HepG2 (cell line): Measurements from ENCODE around the gene MBD3L5. TPM values are rescaled to one million over a fixed set of nuclear protein-coding genes. Genes with fewer than 3 reads are reported as not detected.

ENCODE experiments used
- ARNTL ChIP-seq: sonication (generic); formaldehyde crosslinking; IDR thresholded peaks from 2 replicates; pipeline ENCODE4 v1.4.0; 2020; ENCODE audit warnings: mild to moderate bottlenecking, missing genetic modification reagents
- ATF7 ChIP-seq, 2 experiments: fragments of 450-650 bp in 1 of 2; sonication (generic) in 1 of 2; formaldehyde crosslinking in 1 of 2; IDR thresholded peaks; 2 replicates each; pipeline versions ENCODE4 v1.4.0 to v1.6.1; 2016 to 2020; ENCODE audit warnings: antibody characterized with exemption in 1 of 2, mild to moderate bottlenecking in 1 of 2, missing genetic modification reagents in 1 of 2
- EHMT2 ChIP-seq: fragments of 200-600 bp; sonication (generic); IDR thresholded peaks from 2 replicates; pipeline ENCODE4 v1.7.0; 2017; ENCODE audit warnings: antibody characterized with exemption, low read depth, low read length, borderline replicate concordance
- FOXC1 ChIP-seq: sonication (generic); formaldehyde crosslinking; IDR thresholded peaks from 2 replicates; pipeline ENCODE4 v1.8.0; 2022; ENCODE audit warnings: mild to moderate bottlenecking, missing genetic modification reagents, borderline replicate concordance
- HES4 ChIP-seq: sonication (generic); formaldehyde crosslinking; IDR thresholded peaks from 2 replicates; pipeline ENCODE4 v1.9.0; 2021; ENCODE audit warnings: mild to moderate bottlenecking, missing genetic modification reagents, borderline replicate concordance
- HMG20A ChIP-seq: IDR thresholded peaks from 2 replicates; pipeline ENCODE4 v1.6.1; 2016; ENCODE audit warnings: borderline replicate concordance
- KAT8 ChIP-seq: IDR thresholded peaks from 2 replicates; pipeline ENCODE4 v1.6.1; 2016; ENCODE audit warnings: missing genetic modification reagents, missing compliant biosample characterization
- MAFK ChIP-seq, 2 experiments: IDR thresholded peaks in 1 of 2; conservative IDR thresholded peaks in 1 of 2; 2 replicates each; pipeline ENCODE4 v1.6.1; 2011; ENCODE audit warnings: improper control_type of control experiment in 2 of 2, low read length in 2 of 2
- MLXIP ChIP-seq: sonication (generic); formaldehyde crosslinking; IDR thresholded peaks from 2 replicates; pipeline ENCODE4 v1.9.0; 2021; ENCODE audit warnings: missing genetic modification reagents, borderline replicate concordance
- PLSCR1 ChIP-seq: sonication (generic); formaldehyde crosslinking; IDR thresholded peaks from 2 replicates; pipeline ENCODE4 v1.5.0; 2020; ENCODE audit warnings: missing genetic modification reagents, mild to moderate bottlenecking, borderline replicate concordance
- POLR2AphosphoS5 ChIP-seq: IDR thresholded peaks from 2 replicates; pipeline ENCODE4 v1.6.1; 2012; ENCODE audit warnings: low read depth, low read length
- POLR2G ChIP-seq: fragments of 200-400 bp; formaldehyde crosslinking; IDR thresholded peaks from 2 replicates; pipeline ENCODE4 v1.6.1; 2018; ENCODE audit warnings: mild to moderate bottlenecking, low read depth, low read length, moderate library complexity
- RFX5 ChIP-seq: IDR thresholded peaks from 2 replicates; pipeline ENCODE4 v1.6.1; 2011; ENCODE audit warnings: low read depth, low read length, improper control_type of control experiment
- SAP130 ChIP-seq: IDR thresholded peaks from 2 replicates; pipeline ENCODE4 v1.6.1; 2016; ENCODE audit warnings: low read depth
- SOX6 ChIP-seq, 2 experiments: fragments of 450-650 bp in 1 of 2; sonication (generic) in 1 of 2; formaldehyde crosslinking in 1 of 2; IDR thresholded peaks; 2 replicates each; pipeline versions ENCODE4 v1.4.0 to v1.6.1; 2017 to 2020; ENCODE audit warnings: antibody characterized with exemption in 1 of 2, mild to moderate bottlenecking in 1 of 2, missing genetic modification reagents in 1 of 2
- SRY ChIP-seq: sonication (generic); formaldehyde crosslinking; IDR thresholded peaks from 2 replicates; pipeline ENCODE4 v1.8.0; 2022; ENCODE audit warnings: mild to moderate bottlenecking, missing genetic modification reagents
- TFE3 ChIP-seq: IDR thresholded peaks from 2 replicates; pipeline ENCODE4 v1.6.1; 2016
- TOE1 ChIP-seq: sonication (generic); formaldehyde crosslinking; IDR thresholded peaks from 2 replicates; pipeline ENCODE4 v1.4.0; 2020; ENCODE audit warnings: mild to moderate bottlenecking, missing genetic modification reagents
- TP53 ChIP-seq: sonication (generic); formaldehyde crosslinking; conservative IDR thresholded peaks from 2 replicates; pipeline ENCODE4 v1.4.0; 2020; ENCODE audit warnings: missing genetic modification reagents
- ZNF430 ChIP-seq: sonication (generic); formaldehyde crosslinking; IDR thresholded peaks from 2 replicates; pipeline ENCODE4 v1.9.0; 2021; ENCODE audit warnings: mild to moderate bottlenecking, missing genetic modification reagents
- ZNF558 ChIP-seq: sonication (generic); formaldehyde crosslinking; IDR thresholded peaks from 2 replicates; pipeline ENCODE4 v1.9.0; 2022; ENCODE audit warnings: mild to moderate bottlenecking, missing genetic modification reagents, borderline replicate concordance
- ZNF576 ChIP-seq: sonication (generic); formaldehyde crosslinking; IDR thresholded peaks from 2 replicates; pipeline ENCODE4 v1.4.0; 2020; ENCODE audit warnings: mild to moderate bottlenecking, missing genetic modification reagents
- ZSCAN21 ChIP-seq: sonication (generic); formaldehyde crosslinking; IDR thresholded peaks from 2 replicates; pipeline ENCODE4 v1.8.0; 2022; ENCODE audit warnings: mild to moderate bottlenecking, missing genetic modification reagents, moderate library complexity, borderline replicate concordance
- polyA plus RNA-seq, 8 experiments: library from polyadenylated mRNA; depleted of rRNA in 3 of 8; stranded (reverse) in 7 of 8; unstranded in 1 of 8; fragments of >200 nt; fragmentation: Illumina TruSeq in 4 of 8; extraction: Trizol in 4 of 8; gene quantifications; 2 replicates each; pipeline versions ENCODE4 v1.2.1 to v1.2.3, GENCODE V29; 2011 to 2016; ENCODE audit warnings: low read depth in 4 of 8, missing spikeins in 1 of 8, mixed read lengths in 1 of 8; ENCODE audit not compliant: insufficient read depth in 1 of 8
- total RNA-seq, 5 experiments: library from RNA; depleted of rRNA; stranded (reverse); fragments of >200 nt; fragmentation: Illumina TruSeq; extraction: Trizol; gene quantifications; 2 replicates each; pipeline ENCODE4 v1.2.3, GENCODE V29; 2016; ENCODE audit warnings: low read depth in 1 of 5

MBD3L5 gene
- total and polyA plus RNA-seq, 2 of the 13 experiments (the other 11 are each of a cell fraction or from before 2014, with no cell fraction given) = not detected

GRCh38 chr19:7069042-7069903 lies 38.9 kb downstream of the MBD3L5 start, which contains the start of gene ZNF557 (continued):
- TF ChIP-seq ZNF558 (CRISPR knock-in tag) (0 out of 2 replicates have a peak, but pooled peaks have one; percentile 25), TOE1 (no peak), ZNF430 (CRISPR knock-in tag) (no peak), RFX5 (no peak; the same call in 1 of the 2 replicates), ZSCAN21 (no peak), KAT8 (CRISPR knock-in tag) (peak; percentile 96), HMG20A (no peak), SRY (CRISPR knock-in tag) (peak; percentile 72; the same call in 1 of the 2 replicates), MAFK (conservative IDR thresholded peaks at IDR 0.05 in 1 of 2, IDR thresholded peaks at IDR 0.05 in 1 of 2; ENCODE audit: low read length in 2 of 2) (no peak), POLR2AphosphoS5 (peak; percentile 80), PLSCR1 (no peak), EHMT2 (no peak), HES4 (CRISPR knock-in tag) (no peak), ATF7 (IDR thresholded peaks at IDR 0.05) (no peak), ATF7 (CRISPR knock-in tag; IDR thresholded peaks at IDR 0.05) (no peak), MLXIP (CRISPR knock-in tag) (no peak), SAP130 (CRISPR knock-in tag) (peak; percentile 95), ZNF576 (CRISPR knock-in tag) (0 out of 2 replicates have a peak, but pooled peaks have one; percentile 56), POLR2G (peak; percentile 96), ARNTL (no peak), TFE3 (CRISPR knock-in tag) (no peak), SOX6 (IDR thresholded peaks at IDR 0.05) (no peak), SOX6 (CRISPR knock-in tag; IDR thresholded peaks at IDR 0.05) (no peak), FOXC1 (CRISPR knock-in tag) (peak; percentile 59), TP53 (CRISPR knock-in tag) (no peak)
